ENCODE data around the gene SLC30A2.

SLC30A2 gene

DNA sequence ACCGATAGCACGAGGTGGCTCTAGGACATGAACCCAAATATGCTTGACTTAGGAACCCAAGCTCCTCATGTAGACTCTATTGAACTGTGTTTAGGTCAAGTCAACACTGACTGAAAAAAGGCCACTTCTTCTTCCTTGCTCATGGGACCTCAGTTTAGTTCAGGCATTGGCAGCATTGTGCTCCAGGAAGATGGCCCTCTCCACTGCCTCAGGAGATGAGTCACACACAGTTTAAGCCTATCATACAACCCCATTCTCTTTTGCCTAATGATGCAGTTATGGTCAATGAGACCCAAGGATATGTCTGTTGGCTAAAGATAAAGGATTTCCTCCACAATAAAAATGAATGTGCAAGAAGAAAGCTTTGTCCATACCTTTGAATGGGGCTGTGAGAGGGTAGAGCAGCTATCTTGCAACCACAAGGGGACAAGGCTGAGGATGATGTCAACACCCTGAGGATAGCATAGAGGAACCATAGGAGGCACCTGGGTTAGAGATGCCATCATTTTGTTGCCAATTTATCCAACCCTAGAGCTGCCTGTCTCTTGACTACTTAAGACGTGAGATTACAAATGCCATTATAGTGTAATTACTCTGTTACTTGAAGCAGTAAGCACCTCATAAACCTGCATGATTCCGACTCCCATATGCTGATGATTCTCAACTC is 24.5 kb upstream of the SLC30A2 start:
- no peak for TF ChIP-seq EZH2 (IDR thresholded peaks at IDR 0.05; ENCODE audit: borderline replicate concordance, low read length)
- TF ChIP-seq, protein P1, sequence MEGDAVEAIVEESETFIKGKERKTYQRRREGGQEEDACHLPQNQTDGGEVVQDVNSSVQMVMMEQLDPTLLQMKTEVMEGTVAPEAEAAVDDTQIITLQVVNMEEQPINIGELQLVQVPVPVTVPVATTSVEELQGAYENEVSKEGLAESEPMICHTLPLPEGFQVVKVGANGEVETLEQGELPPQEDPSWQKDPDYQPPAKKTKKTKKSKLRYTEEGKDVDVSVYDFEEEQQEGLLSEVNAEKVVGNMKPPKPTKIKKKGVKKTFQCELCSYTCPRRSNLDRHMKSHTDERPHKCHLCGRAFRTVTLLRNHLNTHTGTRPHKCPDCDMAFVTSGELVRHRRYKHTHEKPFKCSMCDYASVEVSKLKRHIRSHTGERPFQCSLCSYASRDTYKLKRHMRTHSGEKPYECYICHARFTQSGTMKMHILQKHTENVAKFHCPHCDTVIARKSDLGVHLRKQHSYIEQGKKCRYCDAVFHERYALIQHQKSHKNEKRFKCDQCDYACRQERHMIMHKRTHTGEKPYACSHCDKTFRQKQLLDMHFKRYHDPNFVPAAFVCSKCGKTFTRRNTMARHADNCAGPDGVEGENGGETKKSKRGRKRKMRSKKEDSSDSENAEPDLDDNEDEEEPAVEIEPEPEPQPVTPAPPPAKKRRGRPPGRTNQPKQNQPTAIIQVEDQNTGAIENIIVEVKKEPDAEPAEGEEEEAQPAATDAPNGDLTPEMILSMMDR (IDR thresholded peaks at IDR 0.05; ENCODE audit: low read length), result no peak

DNA sequence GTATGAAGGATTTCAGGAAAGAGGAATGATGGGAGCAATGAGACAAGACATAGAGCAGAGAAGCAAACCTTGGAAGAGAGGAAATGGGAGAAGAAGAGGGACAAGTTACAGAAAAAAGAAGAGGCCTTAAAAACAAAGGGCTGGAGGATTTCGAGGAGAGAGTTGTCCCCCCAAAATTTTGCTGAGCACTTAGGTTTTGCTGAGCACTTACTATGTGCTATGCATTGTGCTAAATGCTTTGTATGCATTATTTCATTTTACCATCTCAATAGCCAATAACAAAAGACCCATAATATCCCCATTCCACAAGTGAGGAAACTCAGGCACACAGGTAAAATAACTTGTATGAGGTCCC is 24.0 kb upstream of the SLC30A2 start:
- no peaks in the 10 kb centered on the region for H3K36me3 ChIP-seq (ENCODE audit: insufficient read depth, low read length)
- H3K9ac ChIP-seq (ENCODE audit: low read length), result no peak overlapping the region
- no peak overlapping the region for H3K27ac ChIP-seq (ENCODE audit: low read depth, low read length, poor library complexity, severe bottlenecking)
- H4K20me1 ChIP-seq (ENCODE audit: insufficient read depth, low read length), result no peaks in the 10 kb centered on the region
- H3K4me1 ChIP-seq (ENCODE audit: insufficient read depth, low read length, severe bottlenecking), result no peaks in the 10 kb centered on the region
- no peak for TF ChIP-seq EZH2 (IDR thresholded peaks at IDR 0.05; ENCODE audit: borderline replicate concordance, low read length)
- TF ChIP-seq, protein P1 (IDR thresholded peaks at IDR 0.05; ENCODE audit: low read length), result no peak
- no peak overlapping the region for H2AFZ ChIP-seq (ENCODE audit: low read length)
- 0 out of 2 replicates have a peak, but pooled peaks cover 3% of the 10 kb centered on the region for H3K27me3 ChIP-seq (ENCODE audit: insufficient read depth, low read length)
- H3F3A ChIP-seq (ENCODE audit: insufficient read depth, low read length), result no peaks in the 10 kb centered on the region
- H3K4me2 ChIP-seq (ENCODE audit: low read length), result no peak overlapping the region
- H3K9me3 ChIP-seq (ENCODE audit: low read length), result no peaks in the 10 kb centered on the region
- H3K9me2 ChIP-seq (ENCODE audit: low read depth, low read length), result no peaks in the 10 kb centered on the region
- H3K4me3 ChIP-seq (ENCODE audit: low read depth, low read length, poor library complexity, severe bottlenecking), result no peak overlapping the region
- H3K79me2 ChIP-seq (ENCODE audit: insufficient read depth, low read length), result no peaks in the 10 kb centered on the region

More for the DNA sequence above, 24.5 kb upstream of the SLC30A2 start:
- H3K36me3 ChIP-seq (ENCODE audit: insufficient read depth, low read length), result no peaks in the 10 kb centered on the region
- H2AFZ ChIP-seq (ENCODE audit: low read length), result no peak overlapping the region
- 0 out of 2 replicates have a peak, but pooled peaks cover 3% of the 10 kb centered on the region for H3K27me3 ChIP-seq (ENCODE audit: insufficient read depth, low read length)
- H3K9me2 ChIP-seq (ENCODE audit: low read depth, low read length), result no peaks in the 10 kb centered on the region
- H4K20me1 ChIP-seq (ENCODE audit: insufficient read depth, low read length), result no peaks in the 10 kb centered on the region
- H3K4me1 ChIP-seq (ENCODE audit: insufficient read depth, low read length, severe bottlenecking), result no peaks in the 10 kb centered on the region
- H3K9me3 ChIP-seq (ENCODE audit: low read length), result no peaks in the 10 kb centered on the region
- no peak overlapping the region for H3K27ac ChIP-seq (ENCODE audit: low read depth, low read length, poor library complexity, severe bottlenecking)
- no peak overlapping the region for H3K9ac ChIP-seq (ENCODE audit: low read length)
- H3F3A ChIP-seq (ENCODE audit: insufficient read depth, low read length), result no peaks in the 10 kb centered on the region
- H3K79me2 ChIP-seq (ENCODE audit: insufficient read depth, low read length), result no peaks in the 10 kb centered on the region
- no peak overlapping the region for H3K4me3 ChIP-seq (ENCODE audit: low read depth, low read length, poor library complexity, severe bottlenecking)
- H3K4me2 ChIP-seq (ENCODE audit: low read length), result no peak overlapping the region

DNA sequence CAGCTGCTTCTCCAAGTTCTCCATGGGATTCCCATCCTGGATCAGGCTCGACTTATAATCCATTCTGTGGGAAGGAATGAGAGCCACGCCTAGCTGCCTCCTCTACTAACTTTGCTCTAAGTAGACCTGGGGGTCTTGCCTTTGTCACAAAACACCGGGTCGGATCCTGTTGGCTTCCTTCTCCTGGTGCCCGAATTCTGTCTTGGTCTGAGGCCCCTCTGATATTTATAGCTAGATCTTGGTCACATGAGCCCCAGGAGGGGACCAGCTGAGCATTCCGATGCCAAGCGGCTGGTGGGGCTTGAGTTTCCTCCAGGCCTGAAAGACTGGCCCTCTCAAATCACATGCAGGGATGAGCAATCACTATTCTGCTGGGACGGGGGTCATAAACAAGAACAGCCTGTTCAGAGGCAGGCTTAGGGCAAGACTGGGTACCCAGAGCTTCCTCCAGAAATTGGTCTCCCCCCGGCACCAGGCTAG is 21.6 kb upstream of the SLC30A2 start, which contains the start of gene TRIM63:
Gene TRIM63, minus strand, starts transcription at position 199 of the 480 bp plus-strand sequence. Its CDS starts 136 bp downstream, at position 63.
- Histone ChIP-seq H4K20me1 (ENCODE audit: insufficient read depth, low read length) (no peaks in the 10 kb centered on the region), H3K4me1 (ENCODE audit: insufficient read depth, low read length, severe bottlenecking) (no peaks in the 10 kb centered on the region), H3K9me2 (ENCODE audit: low read depth, low read length) (no peaks in the 10 kb centered on the region), H3F3A (ENCODE audit: insufficient read depth, low read length) (no peaks in the 10 kb centered on the region), H3K36me3 (ENCODE audit: insufficient read depth, low read length) (no peaks in the 10 kb centered on the region), H3K27ac (ENCODE audit: low read depth, low read length, poor library complexity, severe bottlenecking) (no peak within 1 kb of the TSS), H3K9me3 (ENCODE audit: low read length) (no peaks in the 10 kb centered on the region), H3K79me2 (ENCODE audit: insufficient read depth, low read length) (no peaks in the 10 kb centered on the region), H3K4me2 (ENCODE audit: low read length) (no peak within 1 kb of the TSS), H3K9ac (ENCODE audit: low read length) (no peak within 1 kb of the TSS), H3K4me3 (ENCODE audit: low read depth, low read length, poor library complexity, severe bottlenecking) (no peak within 1 kb of the TSS), H2AFZ (ENCODE audit: low read length) (no peak within 1 kb of the TSS), H3K27me3 (ENCODE audit: insufficient read depth, low read length) (no peaks in the 10 kb centered on the region)
- TF ChIP-seq EZH2 (IDR thresholded peaks at IDR 0.05; ENCODE audit: borderline replicate concordance, low read length), result no peak
- TF ChIP-seq, protein P1 (IDR thresholded peaks at IDR 0.05; ENCODE audit: low read length), result no peak

Measured in OCI-LY1 (cell line).